ENCODE data around the gene RNASEH2A. TPM values are rescaled to one million over a fixed set of nuclear protein-coding genes. Genes with fewer than 3 reads are reported as not detected.

Gene RNASEH2A
- total RNA-seq, 4 donors from 2014 or later = 2.3 to 18.9 (median 3.1) TPM

GRCh38 chr19:12764698-12765097 is 41.7 kb upstream of the RNASEH2A start:
- Histone ChIP-seq H3K9me3 (no peaks in the 10 kb centered on the region), H3K36me3 (no peaks in the 10 kb centered on the region), H3K27me3 (no peaks in the 10 kb centered on the region), H3K27ac (no peak overlapping the region), H3K4me1 (no peaks in the 10 kb centered on the region), H3K4me3 (no peak overlapping the region)
- intact Hi-C loops (cut with DNase I; ENCODE audit: low total_unique reads) = loop anchor here (5.0 kb wide), 2 partner anchors 38 to 78 kb away; partner anchors contain the start of genes PRDX2 and THSD8
- TF ChIP-seq, protein P1, sequence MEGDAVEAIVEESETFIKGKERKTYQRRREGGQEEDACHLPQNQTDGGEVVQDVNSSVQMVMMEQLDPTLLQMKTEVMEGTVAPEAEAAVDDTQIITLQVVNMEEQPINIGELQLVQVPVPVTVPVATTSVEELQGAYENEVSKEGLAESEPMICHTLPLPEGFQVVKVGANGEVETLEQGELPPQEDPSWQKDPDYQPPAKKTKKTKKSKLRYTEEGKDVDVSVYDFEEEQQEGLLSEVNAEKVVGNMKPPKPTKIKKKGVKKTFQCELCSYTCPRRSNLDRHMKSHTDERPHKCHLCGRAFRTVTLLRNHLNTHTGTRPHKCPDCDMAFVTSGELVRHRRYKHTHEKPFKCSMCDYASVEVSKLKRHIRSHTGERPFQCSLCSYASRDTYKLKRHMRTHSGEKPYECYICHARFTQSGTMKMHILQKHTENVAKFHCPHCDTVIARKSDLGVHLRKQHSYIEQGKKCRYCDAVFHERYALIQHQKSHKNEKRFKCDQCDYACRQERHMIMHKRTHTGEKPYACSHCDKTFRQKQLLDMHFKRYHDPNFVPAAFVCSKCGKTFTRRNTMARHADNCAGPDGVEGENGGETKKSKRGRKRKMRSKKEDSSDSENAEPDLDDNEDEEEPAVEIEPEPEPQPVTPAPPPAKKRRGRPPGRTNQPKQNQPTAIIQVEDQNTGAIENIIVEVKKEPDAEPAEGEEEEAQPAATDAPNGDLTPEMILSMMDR (IDR thresholded peaks at IDR 0.05) = no peak
- TF ChIP-seq POLR2A (IDR thresholded peaks at IDR 0.05) = no peak
- DNase-seq = no peak

GRCh38 chr19:12766051-12766521 is 40.3 kb upstream of the RNASEH2A start:
- Histone ChIP-seq H3K27ac (peak overlapping the region; percentile 56 to 59), H3K27me3 (no peaks in the 10 kb centered on the region), H3K9me3 (no peaks in the 10 kb centered on the region), H3K4me1 (no peaks in the 10 kb centered on the region), H3K4me3 (peak overlapping the region; percentile 32 to 42), H3K36me3 (no peaks in the 10 kb centered on the region)
- TF ChIP-seq POLR2A (IDR thresholded peaks at IDR 0.05) = peak; percentile 29 to 30
- TF ChIP-seq, protein P1 (IDR thresholded peaks at IDR 0.05) = peak; percentile 95 to 98 (median 96)
- intact Hi-C loops (cut with DNase I; ENCODE audit: low total_unique reads) = loop anchor here (5.0 kb wide), 2 partner anchors 36 to 76 kb away; partner anchors contain the start of genes PRDX2 and THSD8
- peak; percentile 74 to 84 for DNase-seq

DNA sequence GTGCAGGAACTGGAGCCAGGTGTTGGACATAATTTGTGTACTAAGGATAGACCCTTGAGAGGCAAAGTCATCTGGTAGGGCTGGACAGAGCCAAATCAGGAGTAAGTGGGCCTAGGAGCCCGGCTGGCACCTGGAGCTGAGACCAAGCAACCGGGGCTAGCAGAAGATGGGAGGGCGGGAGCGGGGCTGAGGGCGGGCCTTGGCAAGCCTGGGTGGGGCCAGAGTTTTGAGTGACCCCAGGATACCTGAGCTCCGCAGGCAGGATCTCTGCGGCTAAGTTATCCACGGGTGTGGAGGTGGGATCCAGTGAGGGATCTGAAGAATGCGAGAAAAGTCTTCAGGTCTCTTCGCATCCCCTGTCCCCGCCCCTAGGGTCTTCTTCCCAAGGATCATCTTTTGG is 39.2 kb upstream of the RNASEH2A start:
- no peak for DNase-seq
- Histone ChIP-seq H3K4me3 (no peak overlapping the region), H3K27me3 (no peaks in the 10 kb centered on the region), H3K27ac (no peak overlapping the region), H3K9me3 (no peaks in the 10 kb centered on the region), H3K36me3 (no peaks in the 10 kb centered on the region), H3K4me1 (no peaks in the 10 kb centered on the region)
- TF ChIP-seq, protein P1 (IDR thresholded peaks at IDR 0.05) = no peak
- TF ChIP-seq POLR2A (IDR thresholded peaks at IDR 0.05) = no peak
- intact Hi-C loops (cut with DNase I; ENCODE audit: low total_unique reads) = loop anchor here (5.0 kb wide), 2 partner anchors 35 to 75 kb away; partner anchors contain the start of genes PRDX2 and THSD8

GRCh38 chr19:12767666-12768065 is 38.7 kb upstream of the RNASEH2A start:
- no peak overlapping the region for H3K4me3 ChIP-seq
- no peaks in the 10 kb centered on the region for H3K36me3 ChIP-seq
- intact Hi-C loops (cut with DNase I; ENCODE audit: low total_unique reads) = loop anchor here (5.0 kb wide), 2 partner anchors 35 to 75 kb away; partner anchors contain the start of genes PRDX2 and THSD8
- H3K27ac ChIP-seq = no peak overlapping the region
- TF ChIP-seq, protein P1 (IDR thresholded peaks at IDR 0.05) = no peak
- no peak for TF ChIP-seq POLR2A (IDR thresholded peaks at IDR 0.05)
- DNase-seq = no peak
- no peaks in the 10 kb centered on the region for H3K9me3 ChIP-seq
- H3K27me3 ChIP-seq = no peaks in the 10 kb centered on the region
- no peaks in the 10 kb centered on the region for H3K4me1 ChIP-seq

GRCh38 chr19:12769689-12770088 is 36.7 kb upstream of the RNASEH2A start:
- H3K27me3 ChIP-seq = no peaks in the 10 kb centered on the region
- intact Hi-C loops (cut with DNase I; ENCODE audit: low total_unique reads) = loop anchor here (5.0 kb wide), 2 partner anchors 33 to 73 kb away; partner anchors contain the start of genes PRDX2 and THSD8
- no peaks in the 10 kb centered on the region for H3K4me1 ChIP-seq
- no peak for DNase-seq
- TF ChIP-seq, protein P1 (IDR thresholded peaks at IDR 0.05) = no peak
- TF ChIP-seq POLR2A (IDR thresholded peaks at IDR 0.05) = no peak
- H3K27ac ChIP-seq = no peak overlapping the region
- no peaks in the 10 kb centered on the region for H3K9me3 ChIP-seq
- no peak overlapping the region for H3K4me3 ChIP-seq
- H3K36me3 ChIP-seq = no peaks in the 10 kb centered on the region

All from uterus (tissue), 4 donors.